ENCODE results near the gene ZNF311.

ZNF311 gene

DNA sequence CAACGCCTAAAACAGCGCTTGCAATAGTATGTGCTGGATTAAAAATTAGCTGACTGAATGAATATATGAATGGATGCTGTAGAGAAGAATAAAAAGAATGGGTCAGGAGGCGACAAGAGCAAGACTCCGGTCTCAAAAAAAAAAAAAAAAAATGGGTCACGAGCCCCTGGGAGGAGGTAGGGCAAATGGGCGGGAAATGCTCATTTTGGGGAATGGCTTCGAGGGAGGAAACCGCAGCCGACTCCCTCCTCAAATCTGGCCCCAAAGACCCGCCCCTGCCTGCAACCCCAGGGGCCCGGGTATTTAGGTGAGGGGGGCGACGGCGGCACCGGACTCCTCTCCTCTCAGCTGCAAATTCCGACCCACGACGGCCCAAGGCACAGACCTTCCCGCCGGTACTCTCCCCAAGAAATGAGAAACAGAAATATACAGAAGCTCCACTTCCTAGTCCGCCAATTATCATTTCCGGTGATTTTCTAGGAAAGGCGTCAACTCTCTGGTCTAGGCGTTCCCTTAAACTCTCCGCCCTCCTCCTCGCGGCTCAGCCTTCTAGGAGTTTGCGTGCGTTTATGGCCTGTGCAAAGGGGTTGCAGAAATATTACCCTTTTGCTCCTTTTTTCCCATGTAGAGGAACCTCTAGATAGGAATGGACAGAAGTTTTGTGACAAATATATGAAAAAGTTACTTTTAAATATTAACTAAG is at the start of gene ZNF311:
ZNF311 (minus strand) TSS at position 133 of the 703 bp plus-strand sequence. CDS start 1,361 bp downstream, outside the sequence.
- in situ Hi-C loops (cut with HindIII; ENCODE audit: low sequenced_read_pairs), result loop anchor here (10.0 to 25.0 kb wide), 2 partner anchors 111 to 168 kb away; no protein-coding TSS in a partner anchor

GRCh38 chr6:29051680-29052079 is 46.6 kb upstream of the ZNF311 start:
- in situ Hi-C loops (cut with HindIII; ENCODE audit: low sequenced_read_pairs), result no loop called here

GRCh38 chr6:29045075-29045474 is 40.0 kb upstream of the ZNF311 start, which contains the start of gene OR2W1:
TSS of gene OR2W1 (minus strand) at chr6:29045175. CDS start at chr6:29045175, 0 bp downstream.
- in situ Hi-C loops (cut with HindIII; ENCODE audit: low sequenced_read_pairs), result no loop called here

DNA sequence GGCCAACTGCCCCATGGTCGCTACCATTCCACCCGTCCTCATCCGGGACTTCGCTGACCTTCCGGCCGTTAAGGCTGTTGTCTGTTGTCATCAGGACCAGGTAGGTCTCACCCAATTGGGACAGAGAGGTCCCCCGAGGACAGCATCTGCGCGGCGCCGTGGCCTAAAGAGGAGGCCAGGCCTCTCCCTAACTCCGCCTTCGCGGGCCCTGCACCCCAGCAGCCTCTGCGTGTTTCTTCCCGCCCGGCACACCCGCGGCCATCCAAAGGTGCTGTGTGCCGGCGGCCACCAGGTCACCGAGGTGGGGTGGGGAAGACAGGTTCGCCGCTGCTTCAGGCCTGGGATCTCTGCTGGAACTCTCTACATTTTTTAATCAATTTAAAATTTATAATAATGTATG is 30.8 kb upstream of the ZNF311 start:
- in situ Hi-C loops (cut with HindIII; ENCODE audit: low sequenced_read_pairs), result no loop called here

DNA sequence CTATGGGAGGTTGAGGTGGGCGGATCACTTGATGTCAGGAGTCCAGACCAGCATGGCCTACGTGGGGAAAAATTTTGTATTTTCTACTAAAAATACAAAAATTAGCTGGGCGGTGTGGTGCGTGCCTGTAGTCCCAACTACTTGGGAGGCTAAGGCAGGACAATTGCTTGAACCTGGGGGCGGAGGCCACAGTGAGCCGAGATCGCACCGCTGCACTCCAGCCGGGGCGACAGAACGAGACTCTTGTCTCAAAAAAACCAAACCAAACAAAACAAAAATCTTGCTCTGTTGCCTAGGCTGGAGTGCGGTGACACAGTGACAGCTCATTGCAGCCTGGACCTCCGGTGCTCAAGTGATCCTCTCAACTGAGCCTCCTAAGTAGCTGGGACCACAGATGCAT is 23.7 kb upstream of the ZNF311 start:
- in situ Hi-C loops (cut with HindIII; ENCODE audit: low sequenced_read_pairs), result no loop called here

- in situ Hi-C loops (cut with HindIII; ENCODE audit: low sequenced_read_pairs), result no loop called here
Observed at GRCh38 chr6:29025927-29026585, 20.9 kb upstream of the ZNF311 start.

DNA sequence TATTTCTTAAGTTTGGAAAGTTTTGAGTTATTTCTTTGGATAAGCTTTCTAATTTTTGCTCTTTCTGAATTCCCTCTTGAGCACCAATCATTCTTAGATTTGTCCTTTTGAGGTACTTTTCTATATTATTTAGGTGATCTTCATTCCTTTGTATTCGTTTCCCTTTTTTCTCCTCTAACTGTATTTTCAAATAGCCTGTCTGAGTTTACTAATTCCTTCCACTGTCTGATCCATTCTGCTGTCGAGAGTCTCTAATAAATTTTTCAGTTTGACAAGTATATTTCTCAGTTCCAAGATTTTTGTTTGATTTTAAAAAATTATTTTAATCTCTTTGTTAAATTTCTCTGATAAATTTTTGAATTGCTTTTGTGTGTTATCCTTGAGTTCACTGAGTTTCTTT is 16.3 kb upstream of the ZNF311 start:
- in situ Hi-C loops (cut with HindIII; ENCODE audit: low sequenced_read_pairs), result loop anchor here (25.0 kb wide), 1 partner anchor 184 kb away; no protein-coding TSS in a partner anchor

- in situ Hi-C loops (cut with HindIII; ENCODE audit: low sequenced_read_pairs), result loop anchor here (25.0 kb wide), 1 partner anchor 182 kb away; no protein-coding TSS in a partner anchor
Observed at GRCh38 chr6:29019629-29020028, 14.5 kb upstream of the ZNF311 start.

DNA sequence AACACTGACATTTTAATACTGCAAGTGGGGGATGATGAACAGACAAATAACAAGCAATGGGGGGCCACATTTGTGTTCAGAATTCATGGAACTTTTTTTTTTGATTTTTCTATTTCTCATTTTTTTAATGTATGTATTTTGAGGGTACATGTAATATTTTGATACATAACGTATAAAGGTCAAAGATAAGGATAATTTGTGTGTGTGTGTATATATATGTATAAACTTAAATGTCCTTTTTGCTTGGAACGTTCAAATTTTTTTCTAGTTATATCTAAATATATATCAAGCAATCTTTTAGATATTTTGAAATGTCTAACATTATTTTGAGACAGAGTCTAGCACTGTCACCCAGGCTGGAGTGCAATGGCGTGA is 12.3 kb upstream of the ZNF311 start:
- in situ Hi-C loops (cut with HindIII; ENCODE audit: low sequenced_read_pairs), result loop anchor here (25.0 kb wide), 1 partner anchor 180 kb away; no protein-coding TSS in a partner anchor

DNA sequence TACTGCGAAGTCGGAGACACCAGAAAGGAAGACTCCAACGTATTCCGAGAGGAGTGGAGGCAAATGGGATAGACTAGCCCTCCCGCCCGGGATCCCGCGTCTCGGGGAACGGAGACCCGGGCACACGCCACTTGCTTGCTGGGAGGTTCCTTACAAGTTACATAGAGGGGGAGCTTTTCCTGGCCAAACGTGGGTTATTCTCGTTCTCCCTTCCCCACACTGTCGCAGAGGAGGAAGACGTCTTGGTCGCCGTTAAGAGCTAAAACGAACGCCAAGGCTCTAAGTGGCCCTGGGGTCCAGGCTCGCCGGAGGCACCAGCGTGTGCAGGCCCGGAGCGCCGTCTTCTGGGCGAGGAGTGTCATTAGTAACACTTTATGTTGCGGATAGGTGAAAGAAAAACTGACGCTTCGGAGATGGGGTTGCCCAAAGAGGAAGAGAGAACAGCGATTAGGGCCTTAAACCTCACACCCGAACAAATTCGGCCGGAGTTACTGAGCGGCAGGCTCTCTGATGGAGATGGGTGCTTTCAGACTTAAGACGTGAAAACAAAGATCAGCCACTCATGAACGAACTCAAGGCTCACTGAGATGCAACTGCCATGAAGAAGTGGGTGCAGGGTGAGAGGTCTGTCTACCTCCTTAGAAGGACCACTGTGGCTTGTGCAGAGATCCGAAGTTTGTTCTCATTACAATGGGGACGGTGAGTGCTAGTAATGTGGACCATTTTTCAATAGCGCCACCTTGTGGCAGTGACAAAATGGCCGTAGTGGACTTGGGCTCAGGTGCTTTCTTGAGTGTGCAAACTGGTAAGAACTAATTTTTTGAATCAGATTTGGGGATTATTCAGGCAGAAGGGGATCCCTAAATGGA is 11.7 kb upstream of the ZNF311 start:
- in situ Hi-C loops (cut with HindIII; ENCODE audit: low sequenced_read_pairs), result loop anchor here (25.0 kb wide), 1 partner anchor 179 kb away; no protein-coding TSS in a partner anchor

- in situ Hi-C loops (cut with HindIII; ENCODE audit: low sequenced_read_pairs), result loop anchor here (25.0 kb wide), 1 partner anchor 178 kb away; no protein-coding TSS in a partner anchor
Observed at GRCh38 chr6:29014729-29015608, 9.9 kb upstream of the ZNF311 start.

- in situ Hi-C loops (cut with HindIII; ENCODE audit: low sequenced_read_pairs), result loop anchor here (25.0 kb wide), 1 partner anchor 174 kb away; no protein-coding TSS in a partner anchor
Observed at GRCh38 chr6:29011276-29011734, 6.2 kb upstream of the ZNF311 start.

DNA sequence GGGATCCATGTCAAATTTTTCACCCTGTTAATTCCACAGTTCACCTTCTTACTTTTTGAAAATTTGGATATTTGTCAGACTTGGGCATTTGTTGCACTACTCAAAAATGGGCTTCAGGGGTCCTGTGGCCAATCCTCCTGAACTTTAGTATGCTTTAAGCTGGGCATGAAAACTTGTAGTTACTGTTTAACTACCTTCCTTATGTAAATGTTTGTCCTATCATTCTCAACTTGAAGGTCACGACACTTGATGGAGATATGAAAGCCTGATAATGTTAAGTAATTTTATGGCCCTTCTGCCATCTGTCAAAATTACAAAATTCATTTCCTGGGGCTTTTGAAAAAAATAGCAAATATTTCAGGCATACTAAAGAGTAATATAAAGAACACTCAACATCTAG is 4.2 kb upstream of the ZNF311 start:
- in situ Hi-C loops (cut with HindIII; ENCODE audit: low sequenced_read_pairs), result loop anchor here (10.0 to 25.0 kb wide), 2 partner anchors 115 to 172 kb away; no protein-coding TSS in a partner anchor

DNA sequence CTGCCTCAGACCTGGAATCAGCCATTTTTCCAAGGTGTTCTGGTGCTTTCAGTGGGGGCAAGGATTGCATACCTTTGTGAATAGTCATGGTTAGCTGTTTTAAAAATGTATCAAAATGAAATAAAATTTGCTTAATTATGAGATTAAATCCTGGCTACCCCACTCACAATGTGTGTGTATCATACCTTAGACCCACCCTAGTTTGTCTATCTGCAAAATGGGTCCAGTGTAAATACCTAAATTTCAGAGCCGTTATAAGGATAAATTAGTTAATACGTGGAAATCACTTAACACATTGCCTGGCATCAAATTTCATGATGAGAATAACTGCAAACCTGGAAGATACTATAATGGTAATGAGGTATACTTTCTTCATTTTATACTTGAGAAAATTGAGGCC is 3.0 kb upstream of the ZNF311 start:
- in situ Hi-C loops (cut with HindIII; ENCODE audit: low sequenced_read_pairs), result loop anchor here (10.0 to 25.0 kb wide), 2 partner anchors 113 to 171 kb away; no protein-coding TSS in a partner anchor

GRCh38 chr6:28996844-28997510 is 8.1 kb downstream of the ZNF311 start:
- in situ Hi-C loops (cut with HindIII; ENCODE audit: low sequenced_read_pairs), result no loop called here

GRCh38 chr6:28995093-28995650 is 9.9 kb downstream of the ZNF311 start:
- in situ Hi-C loops (cut with HindIII; ENCODE audit: low sequenced_read_pairs), result no loop called here

DNA sequence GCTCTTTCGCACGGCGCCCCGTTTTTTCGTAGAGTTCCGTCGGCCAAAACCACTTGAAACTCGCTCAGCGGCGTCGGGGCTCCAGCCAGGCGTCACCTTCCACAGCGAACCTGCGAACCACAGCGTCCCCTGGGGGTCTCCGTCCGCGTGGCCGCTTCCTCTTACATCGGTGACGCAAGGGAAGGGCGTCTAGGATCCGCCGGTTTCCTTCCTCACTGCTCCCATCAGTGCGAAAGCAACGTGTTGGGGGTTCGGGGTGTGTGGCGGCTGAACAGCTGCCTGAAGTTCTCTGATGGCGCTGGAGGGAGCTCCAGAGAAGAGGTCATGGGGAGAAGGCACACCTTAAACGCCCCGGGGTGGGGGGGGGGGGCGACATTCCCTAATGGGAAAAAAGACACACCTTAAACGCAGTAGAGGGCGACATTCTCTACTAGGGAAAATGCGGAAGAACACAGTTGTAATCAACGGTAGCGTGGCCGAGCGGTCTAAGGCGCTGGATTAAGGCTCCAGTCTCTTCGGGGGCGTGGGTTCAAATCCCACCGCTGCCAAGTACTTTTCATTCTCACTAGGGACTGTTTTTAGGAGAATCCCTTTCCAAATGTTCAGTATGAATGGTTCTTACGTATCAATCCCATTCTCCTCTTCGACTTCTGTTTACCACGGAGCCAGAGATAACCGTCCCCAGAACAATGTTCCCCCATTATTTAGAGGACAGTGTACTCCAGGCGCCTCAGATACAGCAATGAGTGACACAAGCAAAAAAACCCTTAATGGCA is 16.4 kb downstream of the ZNF311 start:
- in situ Hi-C loops (cut with HindIII; ENCODE audit: low sequenced_read_pairs), result no loop called here
